ENCODE results near the gene ARHGAP44.
"Not testable (repeated sequence)": the region's sequence is repeated elsewhere in the genome, so short reads cannot be mapped to it uniquely, and the experiment has no call there.

DNA sequence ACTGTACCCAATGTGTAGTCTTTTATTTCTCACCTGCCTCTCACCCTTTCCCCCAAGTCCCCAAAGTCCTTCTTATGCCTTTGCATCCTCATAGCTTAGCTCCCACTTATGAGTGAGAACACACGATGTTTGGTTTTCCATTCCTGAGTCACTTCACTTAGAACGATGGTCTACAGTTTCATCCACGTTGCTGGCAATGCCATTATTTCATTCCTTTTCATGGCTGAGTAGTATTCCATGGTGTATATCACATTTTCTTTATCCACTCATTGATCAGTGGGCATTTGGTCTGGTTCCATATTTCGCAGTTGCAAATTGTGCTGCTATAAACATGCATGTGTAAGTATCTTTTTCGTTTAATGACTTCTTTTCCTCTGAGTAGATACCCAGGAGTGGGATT, 89.8 kb downstream of the ARHGAP44 start:
- TF ChIP-seq, protein P1, sequence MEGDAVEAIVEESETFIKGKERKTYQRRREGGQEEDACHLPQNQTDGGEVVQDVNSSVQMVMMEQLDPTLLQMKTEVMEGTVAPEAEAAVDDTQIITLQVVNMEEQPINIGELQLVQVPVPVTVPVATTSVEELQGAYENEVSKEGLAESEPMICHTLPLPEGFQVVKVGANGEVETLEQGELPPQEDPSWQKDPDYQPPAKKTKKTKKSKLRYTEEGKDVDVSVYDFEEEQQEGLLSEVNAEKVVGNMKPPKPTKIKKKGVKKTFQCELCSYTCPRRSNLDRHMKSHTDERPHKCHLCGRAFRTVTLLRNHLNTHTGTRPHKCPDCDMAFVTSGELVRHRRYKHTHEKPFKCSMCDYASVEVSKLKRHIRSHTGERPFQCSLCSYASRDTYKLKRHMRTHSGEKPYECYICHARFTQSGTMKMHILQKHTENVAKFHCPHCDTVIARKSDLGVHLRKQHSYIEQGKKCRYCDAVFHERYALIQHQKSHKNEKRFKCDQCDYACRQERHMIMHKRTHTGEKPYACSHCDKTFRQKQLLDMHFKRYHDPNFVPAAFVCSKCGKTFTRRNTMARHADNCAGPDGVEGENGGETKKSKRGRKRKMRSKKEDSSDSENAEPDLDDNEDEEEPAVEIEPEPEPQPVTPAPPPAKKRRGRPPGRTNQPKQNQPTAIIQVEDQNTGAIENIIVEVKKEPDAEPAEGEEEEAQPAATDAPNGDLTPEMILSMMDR (tag by site-specific recombination; IDR thresholded peaks at IDR 0.05), result not testable (repeated sequence)
- not testable (repeated sequence) for TF ChIP-seq ZBTB20 (tag by site-specific recombination; IDR thresholded peaks at IDR 0.05); YY1 (tag by site-specific recombination; IDR thresholded peaks at IDR 0.05); BCL11B (tag by site-specific recombination; IDR thresholded peaks at IDR 0.05; ENCODE audit: low read depth); ZNF561 (tag by site-specific recombination; IDR thresholded peaks at IDR 0.05; ENCODE audit: borderline replicate concordance); TRIM28 (IDR thresholded peaks at IDR 0.05; ENCODE audit: borderline replicate concordance, low read length); SP3 (tag by site-specific recombination; IDR thresholded peaks at IDR 0.05); ZNF404 (tag by site-specific recombination; IDR thresholded peaks at IDR 0.05)
- TF ChIP-seq, protein P2, sequence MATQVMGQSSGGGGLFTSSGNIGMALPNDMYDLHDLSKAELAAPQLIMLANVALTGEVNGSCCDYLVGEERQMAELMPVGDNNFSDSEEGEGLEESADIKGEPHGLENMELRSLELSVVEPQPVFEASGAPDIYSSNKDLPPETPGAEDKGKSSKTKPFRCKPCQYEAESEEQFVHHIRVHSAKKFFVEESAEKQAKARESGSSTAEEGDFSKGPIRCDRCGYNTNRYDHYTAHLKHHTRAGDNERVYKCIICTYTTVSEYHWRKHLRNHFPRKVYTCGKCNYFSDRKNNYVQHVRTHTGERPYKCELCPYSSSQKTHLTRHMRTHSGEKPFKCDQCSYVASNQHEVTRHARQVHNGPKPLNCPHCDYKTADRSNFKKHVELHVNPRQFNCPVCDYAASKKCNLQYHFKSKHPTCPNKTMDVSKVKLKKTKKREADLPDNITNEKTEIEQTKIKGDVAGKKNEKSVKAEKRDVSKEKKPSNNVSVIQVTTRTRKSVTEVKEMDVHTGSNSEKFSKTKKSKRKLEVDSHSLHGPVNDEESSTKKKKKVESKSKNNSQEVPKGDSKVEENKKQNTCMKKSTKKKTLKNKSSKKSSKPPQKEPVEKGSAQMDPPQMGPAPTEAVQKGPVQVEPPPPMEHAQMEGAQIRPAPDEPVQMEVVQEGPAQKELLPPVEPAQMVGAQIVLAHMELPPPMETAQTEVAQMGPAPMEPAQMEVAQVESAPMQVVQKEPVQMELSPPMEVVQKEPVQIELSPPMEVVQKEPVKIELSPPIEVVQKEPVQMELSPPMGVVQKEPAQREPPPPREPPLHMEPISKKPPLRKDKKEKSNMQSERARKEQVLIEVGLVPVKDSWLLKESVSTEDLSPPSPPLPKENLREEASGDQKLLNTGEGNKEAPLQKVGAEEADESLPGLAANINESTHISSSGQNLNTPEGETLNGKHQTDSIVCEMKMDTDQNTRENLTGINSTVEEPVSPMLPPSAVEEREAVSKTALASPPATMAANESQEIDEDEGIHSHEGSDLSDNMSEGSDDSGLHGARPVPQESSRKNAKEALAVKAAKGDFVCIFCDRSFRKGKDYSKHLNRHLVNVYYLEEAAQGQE (tag by site-specific recombination; IDR thresholded peaks at IDR 0.05), result not testable (repeated sequence)

All from HEK293 (cell line).